ENCODE data around the gene PREX1. TPM values are rescaled to one million over a fixed set of nuclear protein-coding genes. Genes with fewer than 3 reads are reported as not detected.
A peak's percentile ranks its signal among the peaks of the same experiment; 100 is the strongest.
"Not testable (repeated sequence)": the region's sequence is repeated elsewhere in the genome, so short reads cannot be mapped to it uniquely, and the experiment has no call there.

PREX1 gene
- total RNA-seq, 2 donors from 2014 or later: 96.1 to 111 TPM

GRCh38 chr20:48851579-48851978 lies 23.8 kb upstream of the PREX1 start:
- H3K36me3 Mint-ChIP-seq (ENCODE audit: low read depth): peaks cover 7% of the 10 kb centered on the region
- no peaks in the 10 kb centered on the region for H3K27me3 Mint-ChIP-seq
- no peaks in the 10 kb centered on the region for H3K9me3 Mint-ChIP-seq
- H3K4me3 Mint-ChIP-seq: no peak overlapping the region
- H3K27ac Mint-ChIP-seq: no peak overlapping the region
- no peak for ATAC-seq (replicated peaks)
- H3K4me1 Mint-ChIP-seq: peaks cover 11% of the 10 kb centered on the region

- no peak for ATAC-seq (replicated peaks)
- H3K27me3 Mint-ChIP-seq: no peaks in the 10 kb centered on the region
- no peak overlapping the region for H3K27ac Mint-ChIP-seq
- no peak overlapping the region for H3K4me3 Mint-ChIP-seq
- H3K36me3 Mint-ChIP-seq (ENCODE audit: low read depth): peaks cover 7% of the 10 kb centered on the region
- H3K9me3 Mint-ChIP-seq: no peaks in the 10 kb centered on the region
- peaks cover 11% of the 10 kb centered on the region for H3K4me1 Mint-ChIP-seq
These were observed 23.1 kb upstream of the PREX1 start for GRCh38 chr20:48850977-48851299.

GRCh38 chr20:48850257-48850976 lies 22.6 kb upstream of the PREX1 start:
- no peak for ATAC-seq (replicated peaks)
- H3K27ac Mint-ChIP-seq: peak overlapping the region; percentile 1
- no peaks in the 10 kb centered on the region for H3K9me3 Mint-ChIP-seq
- H3K4me3 Mint-ChIP-seq: no peak overlapping the region
- H3K36me3 Mint-ChIP-seq (ENCODE audit: low read depth): peaks cover 7% of the 10 kb centered on the region
- H3K4me1 Mint-ChIP-seq: peaks cover 11% of the 10 kb centered on the region
- no peaks in the 10 kb centered on the region for H3K27me3 Mint-ChIP-seq

- H3K4me1 Mint-ChIP-seq: peaks cover 16% of the 10 kb centered on the region
- peaks cover 7% of the 10 kb centered on the region for H3K36me3 Mint-ChIP-seq (ENCODE audit: low read depth)
- H3K27ac Mint-ChIP-seq: peak overlapping the region; percentile 1
- H3K27me3 Mint-ChIP-seq: no peaks in the 10 kb centered on the region
- no peaks in the 10 kb centered on the region for H3K9me3 Mint-ChIP-seq
- no peak for ATAC-seq (replicated peaks)
- no peak overlapping the region for H3K4me3 Mint-ChIP-seq
These were observed 22.0 kb upstream of the PREX1 start for GRCh38 chr20:48849779-48850178.

GRCh38 chr20:48849299-48849698 lies 21.5 kb upstream of the PREX1 start:
- H3K36me3 Mint-ChIP-seq (ENCODE audit: low read depth): peaks cover 7% of the 10 kb centered on the region
- H3K27ac Mint-ChIP-seq: peak overlapping the region; percentile 1
- H3K4me3 Mint-ChIP-seq: no peak overlapping the region
- peaks cover 16% of the 10 kb centered on the region for H3K4me1 Mint-ChIP-seq
- H3K27me3 Mint-ChIP-seq: no peaks in the 10 kb centered on the region
- H3K9me3 Mint-ChIP-seq: no peaks in the 10 kb centered on the region
- no peak for ATAC-seq (replicated peaks)

- Mint-ChIP-seq H3K9me3 (peaks cover 3% of the 10 kb centered on the region), H3K27me3 (no peaks in the 10 kb centered on the region), H3K4me1 (peaks cover 20% of the 10 kb centered on the region), H3K36me3 (ENCODE audit: low read depth) (peaks cover 7% of the 10 kb centered on the region), H3K27ac (peak overlapping the region; percentile 86), H3K4me3 (peak overlapping the region; percentile 30)
- peak; percentile 53 for ATAC-seq (replicated peaks)
These were observed 19.9 kb upstream of the PREX1 start for GRCh38 chr20:48847498-48848205.

GRCh38 chr20:48846516-48847492 lies 19.0 kb upstream of the PREX1 start:
- Mint-ChIP-seq H3K36me3 (ENCODE audit: low read depth) (peaks cover 7% of the 10 kb centered on the region), H3K4me3 (peak overlapping the region; percentile 30), H3K27me3 (no peaks in the 10 kb centered on the region), H3K27ac (peak overlapping the region; percentile 86), H3K9me3 (peaks cover 3% of the 10 kb centered on the region), H3K4me1 (peaks cover 20% of the 10 kb centered on the region)
- ATAC-seq (replicated peaks): peak; percentile 94

- Mint-ChIP-seq H3K9me3 (peaks cover 3% of the 10 kb centered on the region), H3K27me3 (no peaks in the 10 kb centered on the region), H3K4me1 (peaks cover 20% of the 10 kb centered on the region), H3K36me3 (ENCODE audit: low read depth) (peaks cover 7% of the 10 kb centered on the region), H3K4me3 (peak overlapping the region; percentile 30), H3K27ac (no peak overlapping the region)
- no peak for ATAC-seq (replicated peaks)
These were observed 18.0 kb upstream of the PREX1 start for GRCh38 chr20:48845721-48846306.

- Mint-ChIP-seq H3K36me3 (ENCODE audit: low read depth) (peaks cover 7% of the 10 kb centered on the region), H3K27me3 (no peaks in the 10 kb centered on the region), H3K9me3 (peaks cover 3% of the 10 kb centered on the region), H3K4me1 (peaks cover 20% of the 10 kb centered on the region), H3K27ac (no peak overlapping the region), H3K4me3 (no peak overlapping the region)
- no peak for ATAC-seq (replicated peaks)
These were observed 17.2 kb upstream of the PREX1 start for GRCh38 chr20:48844996-48845395.

- H3K9me3 Mint-ChIP-seq; H3K4me3 Mint-ChIP-seq; H3K27me3 Mint-ChIP-seq; H3K36me3 Mint-ChIP-seq (ENCODE audit: low read depth); ATAC-seq (replicated peaks); H3K27ac Mint-ChIP-seq: not testable (repeated sequence)
- peaks cover 20% of the 10 kb centered on the region for H3K4me1 Mint-ChIP-seq
These were observed 16.1 kb upstream of the PREX1 start for GRCh38 chr20:48843896-48844295.

GRCh38 chr20:48843057-48843806 lies 15.4 kb upstream of the PREX1 start:
- Mint-ChIP-seq H3K4me1 (peaks cover 20% of the 10 kb centered on the region), H3K27me3 (no peaks in the 10 kb centered on the region), H3K36me3 (ENCODE audit: low read depth) (peaks cover 7% of the 10 kb centered on the region), H3K27ac (no peak overlapping the region), H3K9me3 (peaks cover 3% of the 10 kb centered on the region), H3K4me3 (no peak overlapping the region)
- no peak for ATAC-seq (replicated peaks)

- Mint-ChIP-seq H3K27ac (peak overlapping the region; percentile 25), H3K9me3 (peaks cover 3% of the 10 kb centered on the region), H3K4me3 (no peak overlapping the region), H3K36me3 (ENCODE audit: low read depth) (peaks cover 3% of the 10 kb centered on the region), H3K27me3 (no peaks in the 10 kb centered on the region), H3K4me1 (peaks cover 12% of the 10 kb centered on the region)
- no peak for ATAC-seq (replicated peaks)
These were observed 14.2 kb upstream of the PREX1 start for GRCh38 chr20:48841875-48842529.

- no peak overlapping the region for H3K4me3 Mint-ChIP-seq
- peaks cover 3% of the 10 kb centered on the region for H3K9me3 Mint-ChIP-seq
- no peaks in the 10 kb centered on the region for H3K36me3 Mint-ChIP-seq (ENCODE audit: low read depth)
- no peak for ATAC-seq (replicated peaks)
- H3K4me1 Mint-ChIP-seq: peaks cover 9% of the 10 kb centered on the region
- H3K27me3 Mint-ChIP-seq: no peaks in the 10 kb centered on the region
- no peak overlapping the region for H3K27ac Mint-ChIP-seq
These were observed 13.5 kb upstream of the PREX1 start for GRCh38 chr20:48841196-48841874.
